ENCODE results near the gene VSTM4.

DNA sequence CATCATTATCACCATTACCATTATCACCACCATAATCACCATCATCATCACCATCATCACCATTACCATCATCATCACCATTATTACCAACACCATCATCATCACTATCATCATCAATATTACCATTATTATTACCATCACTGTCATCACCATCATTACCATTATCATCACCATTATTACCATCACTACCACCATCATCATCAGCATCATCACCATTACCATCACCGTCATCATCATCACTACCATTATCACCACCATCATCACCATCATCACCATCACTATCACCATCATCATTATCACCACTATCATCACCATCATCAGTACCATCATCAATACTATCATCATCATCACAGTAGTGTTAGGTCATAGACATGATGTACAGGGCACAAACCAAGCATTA lies 81.4 kb downstream of the VSTM4 start:
- TF ChIP-seq, protein P1, sequence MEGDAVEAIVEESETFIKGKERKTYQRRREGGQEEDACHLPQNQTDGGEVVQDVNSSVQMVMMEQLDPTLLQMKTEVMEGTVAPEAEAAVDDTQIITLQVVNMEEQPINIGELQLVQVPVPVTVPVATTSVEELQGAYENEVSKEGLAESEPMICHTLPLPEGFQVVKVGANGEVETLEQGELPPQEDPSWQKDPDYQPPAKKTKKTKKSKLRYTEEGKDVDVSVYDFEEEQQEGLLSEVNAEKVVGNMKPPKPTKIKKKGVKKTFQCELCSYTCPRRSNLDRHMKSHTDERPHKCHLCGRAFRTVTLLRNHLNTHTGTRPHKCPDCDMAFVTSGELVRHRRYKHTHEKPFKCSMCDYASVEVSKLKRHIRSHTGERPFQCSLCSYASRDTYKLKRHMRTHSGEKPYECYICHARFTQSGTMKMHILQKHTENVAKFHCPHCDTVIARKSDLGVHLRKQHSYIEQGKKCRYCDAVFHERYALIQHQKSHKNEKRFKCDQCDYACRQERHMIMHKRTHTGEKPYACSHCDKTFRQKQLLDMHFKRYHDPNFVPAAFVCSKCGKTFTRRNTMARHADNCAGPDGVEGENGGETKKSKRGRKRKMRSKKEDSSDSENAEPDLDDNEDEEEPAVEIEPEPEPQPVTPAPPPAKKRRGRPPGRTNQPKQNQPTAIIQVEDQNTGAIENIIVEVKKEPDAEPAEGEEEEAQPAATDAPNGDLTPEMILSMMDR (IDR thresholded peaks at IDR 0.05; ENCODE audit: insufficient read depth, low read length), result no peak
- TF ChIP-seq POLR2AphosphoS5 (IDR thresholded peaks at IDR 0.05; ENCODE audit: low read depth), result no peak

Measured in HL-60 (cell line).